ENCODE data around the gene GRIPAP1.

The GRIPAP1 gene

GRCh38 chrX:48972220-48973164, 29.6 kb downstream of the GRIPAP1 start:
- TF ChIP-seq, protein P1, sequence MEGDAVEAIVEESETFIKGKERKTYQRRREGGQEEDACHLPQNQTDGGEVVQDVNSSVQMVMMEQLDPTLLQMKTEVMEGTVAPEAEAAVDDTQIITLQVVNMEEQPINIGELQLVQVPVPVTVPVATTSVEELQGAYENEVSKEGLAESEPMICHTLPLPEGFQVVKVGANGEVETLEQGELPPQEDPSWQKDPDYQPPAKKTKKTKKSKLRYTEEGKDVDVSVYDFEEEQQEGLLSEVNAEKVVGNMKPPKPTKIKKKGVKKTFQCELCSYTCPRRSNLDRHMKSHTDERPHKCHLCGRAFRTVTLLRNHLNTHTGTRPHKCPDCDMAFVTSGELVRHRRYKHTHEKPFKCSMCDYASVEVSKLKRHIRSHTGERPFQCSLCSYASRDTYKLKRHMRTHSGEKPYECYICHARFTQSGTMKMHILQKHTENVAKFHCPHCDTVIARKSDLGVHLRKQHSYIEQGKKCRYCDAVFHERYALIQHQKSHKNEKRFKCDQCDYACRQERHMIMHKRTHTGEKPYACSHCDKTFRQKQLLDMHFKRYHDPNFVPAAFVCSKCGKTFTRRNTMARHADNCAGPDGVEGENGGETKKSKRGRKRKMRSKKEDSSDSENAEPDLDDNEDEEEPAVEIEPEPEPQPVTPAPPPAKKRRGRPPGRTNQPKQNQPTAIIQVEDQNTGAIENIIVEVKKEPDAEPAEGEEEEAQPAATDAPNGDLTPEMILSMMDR (IDR thresholded peaks at IDR 0.05; ENCODE audit: control insufficient read depth, insufficient read depth, low read depth, low read length, missing control alignments), result peak; percentile 68
- H3K4me3 ChIP-seq (ENCODE audit: control insufficient read depth, low read depth, low read length), result peak overlapping the region; percentile 36
- no peak for DNase-seq (ENCODE audit: low read depth)

- TF ChIP-seq, protein P1 (IDR thresholded peaks at IDR 0.05; ENCODE audit: control insufficient read depth, insufficient read depth, low read depth, low read length, missing control alignments), result no peak
- DNase-seq (ENCODE audit: low read depth), result no peak
- peak within 1 kb of the TSS; percentile 36 for H3K4me3 ChIP-seq (ENCODE audit: control insufficient read depth, low read depth, low read length)
Observed at GRCh38 chrX:48971249-48972219, 30.5 kb downstream of the GRIPAP1 start, which contains the start of gene KCND1. TSS of gene KCND1 (minus strand) at chrX:48971844. CDS start at chrX:48970271, 1,573 bp downstream.

GRCh38 chrX:48969471-48969870, 32.6 kb downstream of the GRIPAP1 start:
- TF ChIP-seq, protein P1 (IDR thresholded peaks at IDR 0.05; ENCODE audit: control insufficient read depth, insufficient read depth, low read depth, low read length, missing control alignments), result no peak
- no peak overlapping the region for H3K4me3 ChIP-seq (ENCODE audit: control insufficient read depth, low read depth, low read length)
- DNase-seq (ENCODE audit: low read depth), result no peak

DNA sequence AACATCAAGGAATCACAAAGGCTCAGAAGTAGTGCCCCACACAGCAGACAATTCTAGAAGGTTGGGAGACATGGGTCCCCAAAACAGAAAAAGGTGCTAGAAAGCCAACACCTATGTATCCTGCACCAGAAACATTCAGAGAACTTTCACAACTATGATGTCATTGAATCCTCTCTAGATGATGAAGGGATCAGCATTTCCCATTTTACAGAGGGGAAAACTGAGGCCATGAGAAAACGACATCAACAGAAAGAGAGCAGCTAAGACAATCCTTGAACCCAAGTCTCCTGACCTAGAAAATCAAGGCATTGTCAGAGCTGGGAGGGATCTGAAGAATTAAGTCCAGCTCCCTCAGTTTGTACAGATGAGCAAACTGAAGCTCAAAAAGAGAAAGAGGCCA, 33.7 kb downstream of the GRIPAP1 start:
- no peak for DNase-seq (ENCODE audit: low read depth)
- H3K4me3 ChIP-seq (ENCODE audit: control insufficient read depth, low read depth, low read length), result no peak overlapping the region
- TF ChIP-seq, protein P1 (IDR thresholded peaks at IDR 0.05; ENCODE audit: control insufficient read depth, insufficient read depth, low read depth, low read length, missing control alignments), result no peak

- no peak overlapping the region for H3K4me3 ChIP-seq (ENCODE audit: control insufficient read depth, low read depth, low read length)
- DNase-seq (ENCODE audit: low read depth), result no peak
- TF ChIP-seq, protein P1 (IDR thresholded peaks at IDR 0.05; ENCODE audit: control insufficient read depth, insufficient read depth, low read depth, low read length, missing control alignments), result no peak
Observed at GRCh38 chrX:48966796-48967579, 35.1 kb downstream of the GRIPAP1 start.

Data from AG09309 (cell line).